HCT116 (cell line): Measurements from ENCODE around the gene LRP1B. TPM values are rescaled to one million over a fixed set of nuclear protein-coding genes. Genes with fewer than 3 reads are reported as not detected.
"Not testable (repeated sequence)": the region's sequence is repeated elsewhere in the genome, so short reads cannot be mapped to it uniquely, and the experiment has no call there.

ENCODE experiments used
- ATAC-seq: fragments of 200-7000 bp; cut with Tn5 transposase; 2 replicates; pipeline ENCODE4 v1.9.1; 2020; ENCODE audit warnings: mild to moderate bottlenecking, moderate library complexity
- BruUV-seq: library from RNA; stranded (reverse); fragments of 400-500 nt; replicated peaks from 2 replicates; lab custom pipeline; 2021; lab: Mats Ljungman, UMichigan
- CTCF ChIA-PET: fragments of 300-600 bp; sonication (Branson Sonifier 250); formaldehyde crosslinking; loops from one replicate; lab custom pipeline; 2021; ENCODE audit warnings: antibody characterized with exemption; lab: Charles Lee
- POLR2A ChIA-PET: fragments of 300-600, 350-600 bp; sonication (Branson Sonifier 250); formaldehyde crosslinking; loops from one replicate; lab custom pipeline; 2021; ENCODE audit warnings: antibody characterized with exemption; lab: Charles Lee
- RAD21 ChIA-PET, 2 experiments: fragments of 300-600 bp; sonication (Branson Sonifier 250); formaldehyde crosslinking; loops; one replicate each; lab custom pipeline; 2023; ENCODE audit warnings: low total read pairs in 2 of 2; ENCODE audit not compliant: uncharacterized antibody in 2 of 2, unreplicated experiment in 2 of 2, low non-redundant PET in 1 of 2; lab: Charles Lee
- DNase-seq: peaks from one replicate; pipeline ENCODE4 v3.0.0-alpha.2; 2010; ENCODE audit warnings: low read depth, low spot score
- H2AFZ ChIP-seq: fragments of 200-600 bp; shearing (Covaris generic), sonication (generic); 2 replicates; pipeline ENCODE4 v1.6.1; 2017; ENCODE audit warnings: low read depth, mixed run types, mixed read lengths, antibody characterized with exemption, low read length; ENCODE audit not compliant: poor library complexity, severe bottlenecking
- H3K27ac ChIP-seq: 2 replicates; pipeline ENCODE4 v1.5.1; 2012; ENCODE audit warnings: low read depth, low read length
- H3K27me3 ChIP-seq: fragments of 200-600 bp; sonication (generic); 2 replicates; pipeline ENCODE4 v1.6.1; 2016; ENCODE audit warnings: mixed run types, low read length, mixed read lengths; ENCODE audit not compliant: insufficient read depth
- H3K36me3 ChIP-seq, 2 experiments: fragments of 200-500 bp in 1 of 2; fragments of 200-600 bp in 1 of 2; sonication (Bioruptor generic) in 1 of 2; sonication (generic) in 1 of 2; 2 replicates each; pipeline versions ENCODE4 v1.5.1 to v1.6.1; 2014 to 2016; ENCODE audit warnings: low read length in 2 of 2, inconsistent platforms in 1 of 2, mixed read lengths in 1 of 2, mixed run types in 1 of 2; ENCODE audit not compliant: insufficient read depth in 2 of 2, control insufficient read depth in 1 of 2
- H3K4me1 ChIP-seq, 2 experiments: fragments of 200-600 bp in 1 of 2; sonication (generic) in 1 of 2; 2 replicates each; pipeline versions ENCODE4 v1.5.1 to v1.6.1; 2012 to 2017; ENCODE audit warnings: low read length in 2 of 2, inconsistent platforms in 1 of 2, mild to moderate bottlenecking in 1 of 2, mixed read lengths in 1 of 2, mixed run types in 1 of 2, moderate library complexity in 1 of 2; ENCODE audit not compliant: insufficient read depth in 2 of 2, control insufficient read depth in 1 of 2
- H3K4me2 ChIP-seq: fragments of 200-600 bp; sonication (generic); 2 replicates; pipeline ENCODE4 v1.6.1; 2017; ENCODE audit warnings: mixed run types, low read length, mixed read lengths
- H3K4me3 ChIP-seq, 2 experiments: fragments of 200-600 bp in 1 of 2; sonication (generic) in 1 of 2; replicated peaks in 1 of 2; 2 replicates each; pipeline ENCODE4 v1.5.1; 2011 to 2016; ENCODE audit warnings: low read length in 2 of 2, control low read depth in 1 of 2, low read depth in 1 of 2, mild to moderate bottlenecking in 1 of 2, mixed read lengths in 1 of 2, mixed run types in 1 of 2
- H3K79me2 ChIP-seq: fragments of 200-600 bp; sonication (generic); 2 replicates; pipeline ENCODE4 v1.6.1; 2017; ENCODE audit warnings: mild to moderate bottlenecking, mixed run types, low read length, moderate library complexity, mixed read lengths; ENCODE audit not compliant: insufficient read depth
- H3K9ac ChIP-seq: fragments of 200-600 bp; sonication (generic); 2 replicates; pipeline ENCODE4 v1.6.1; 2016; ENCODE audit warnings: low read length, mixed read lengths
- H3K9me2 ChIP-seq: fragments of 200-600 bp; sonication (generic), shearing (Covaris generic); 2 replicates; pipeline ENCODE4 v1.6.1; 2017; ENCODE audit warnings: mixed run types, mild to moderate bottlenecking, moderate library complexity; ENCODE audit not compliant: insufficient read depth
- H3K9me3 ChIP-seq, 2 experiments: fragments of 200-500 bp in 1 of 2; fragments of 200-600 bp in 1 of 2; sonication (Bioruptor generic) in 1 of 2; sonication (generic) in 1 of 2; 2 replicates each; pipeline ENCODE4 v1.6.1; 2014 to 2017; ENCODE audit warnings: low read length in 2 of 2, mixed read lengths in 2 of 2, inconsistent platforms in 1 of 2, low read depth in 1 of 2, mild to moderate bottlenecking in 1 of 2, mixed run types in 1 of 2, moderate library complexity in 1 of 2; ENCODE audit not compliant: control insufficient read depth in 1 of 2, insufficient read depth in 1 of 2
- H4K20me1 ChIP-seq: fragments of 200-600 bp; sonication (generic), shearing (Covaris generic); 2 replicates; pipeline ENCODE4 v1.6.1; 2017; ENCODE audit warnings: mixed run types, mild to moderate bottlenecking, moderate library complexity; ENCODE audit not compliant: insufficient read depth
- CBX3 ChIP-seq: IDR thresholded peaks from 2 replicates; pipeline ENCODE4 v1.6.1; 2012; ENCODE audit warnings: low read depth
- MAX ChIP-seq: IDR thresholded peaks from 2 replicates; pipeline ENCODE4 v1.6.1; 2012
- RAD21 ChIP-seq: IDR thresholded peaks from 2 replicates; pipeline ENCODE4 v1.6.1; 2012; ENCODE audit warnings: low read depth, mild to moderate bottlenecking
- SIN3A ChIP-seq: IDR thresholded peaks from 2 replicates; pipeline ENCODE4 v1.6.1; 2012; ENCODE audit warnings: low read depth
- SRF ChIP-seq: IDR thresholded peaks from 2 replicates; pipeline ENCODE4 v1.6.1; 2012; ENCODE audit warnings: low read depth
- YY1 ChIP-seq: IDR thresholded peaks from 2 replicates; pipeline ENCODE4 v1.6.1; 2011; ENCODE audit warnings: low read length, low read depth, moderate library complexity, mild to moderate bottlenecking; ENCODE audit not compliant: insufficient replicate concordance; ENCODE audit errors: extremely low read depth
- intact Hi-C: fragments of 100-400 bp; cut with micrococcal nuclease; formaldehyde crosslinking; loops from 2 replicates; pipeline ENCODE4 v1.10.0; 2022
- total RNA-seq: library from RNA; stranded (reverse); gene quantifications from one replicate; pipeline ENCODE4 v1.2.1, GENCODE V29; 2021; ENCODE audit not compliant: unreplicated experiment

Gene LRP1B
- total RNA-seq, 1 experiment from 2014 or later: 0.34 TPM

DNA sequence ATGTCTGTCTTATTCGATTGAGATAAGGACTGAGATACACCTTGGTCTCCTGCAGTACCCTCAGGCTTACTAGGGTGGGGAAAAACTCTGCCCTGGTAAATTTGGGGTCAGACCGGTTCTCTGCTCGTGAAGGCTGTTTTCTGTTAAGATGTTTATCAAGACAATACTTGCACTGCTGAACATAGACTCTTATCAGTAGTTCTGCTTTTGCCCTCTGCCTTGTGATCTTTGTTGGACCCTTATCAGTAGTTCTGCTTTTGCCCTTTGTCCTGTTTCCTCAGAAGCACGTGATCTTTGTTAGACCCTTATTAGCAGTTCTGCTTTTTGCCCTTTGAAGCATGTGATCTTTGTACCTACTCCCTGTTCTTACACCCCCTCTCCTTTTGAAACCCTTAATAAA, 1715.8 kb downstream of the LRP1B start:
- H3K4me1 ChIP-seq, H3K4me2 ChIP-seq, H4K20me1 ChIP-seq, H3K4me3 ChIP-seq, BruUV-seq, H3K9me3 ChIP-seq, RAD21 ChIA-PET, H3K9ac ChIP-seq, H3K27ac ChIP-seq, CTCF ChIA-PET, H3K27me3 ChIP-seq, H3K79me2 ChIP-seq, H3K9me2 ChIP-seq, intact Hi-C loops, H2AFZ ChIP-seq, ATAC-seq, POLR2A ChIA-PET, H3K36me3 ChIP-seq, DNase-seq: not testable (repeated sequence)

- no peak for DNase-seq
- CTCF ChIA-PET: no interaction called here
- no peaks in the 10 kb centered on the region for H3K36me3 ChIP-seq
- TF ChIP-seq RAD21 (no peak), SRF (no peak), MAX (no peak), CBX3 (no peak), YY1 (no peak), SIN3A (no peak)
- TF ChIP-seq, all 23 proteins: peak for 0
- intact Hi-C loops: no loop called here
- no peak overlapping the region for H3K4me3 ChIP-seq
- no peaks in the 10 kb centered on the region for H3K9me3 ChIP-seq
- H4K20me1 ChIP-seq: no peaks in the 10 kb centered on the region
- H3K9me2 ChIP-seq: no peaks in the 10 kb centered on the region
- H3K4me1 ChIP-seq: no peaks in the 10 kb centered on the region
- ChIA-PET POLR2A (no interaction called here), RAD21 (no interaction called here)
- BruUV-seq: no TSS peak
- H3K27me3 ChIP-seq: no peaks in the 10 kb centered on the region
- no peak overlapping the region for H3K9ac ChIP-seq
- H2AFZ ChIP-seq: no peak overlapping the region
- no peaks in the 10 kb centered on the region for H3K79me2 ChIP-seq
- no peak overlapping the region for H3K27ac ChIP-seq
- no peak for ATAC-seq
- H3K4me2 ChIP-seq: no peak overlapping the region
Measured at GRCh38 chr2:140410695-140411094, 1720.1 kb downstream of the LRP1B start.
